NCI-H1417 (cell line): Measurements from ENCODE around the gene DOCK3.
"Not testable (repeated sequence)": the region's sequence is repeated elsewhere in the genome, so short reads cannot be mapped to it uniquely, and the experiment has no call there.

Experiments
- DNase-seq, 3 experiments: peaks; one replicate each; lab custom pipeline; 2025; lab: John Stamatoyannopoulos, UW

Gene DOCK3

DNA sequence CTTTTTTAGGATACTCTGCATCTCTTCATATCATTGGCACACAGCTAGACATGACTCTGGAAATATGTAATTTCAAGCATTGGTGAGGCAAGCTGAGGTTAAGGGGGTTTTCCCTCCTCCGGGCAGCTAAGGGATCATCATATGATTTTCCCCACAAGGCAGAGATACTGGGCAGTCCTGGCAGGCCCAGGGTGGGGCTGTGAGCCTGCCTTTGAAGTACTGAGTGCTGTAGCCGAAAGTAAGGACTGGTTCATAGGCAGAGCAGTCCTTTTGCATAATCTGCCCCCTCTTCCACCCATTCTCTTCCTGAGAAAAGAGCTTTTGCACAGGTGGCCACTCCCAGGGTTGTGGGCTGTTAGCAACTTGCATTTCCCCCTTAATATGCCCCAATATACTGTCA lies 541.6 kb downstream of the DOCK3 start:
- no peak for DNase-seq

GRCh38 chr3:51221959-51222358 lies 547.2 kb downstream of the DOCK3 start:
- DNase-seq: no peak

DNA sequence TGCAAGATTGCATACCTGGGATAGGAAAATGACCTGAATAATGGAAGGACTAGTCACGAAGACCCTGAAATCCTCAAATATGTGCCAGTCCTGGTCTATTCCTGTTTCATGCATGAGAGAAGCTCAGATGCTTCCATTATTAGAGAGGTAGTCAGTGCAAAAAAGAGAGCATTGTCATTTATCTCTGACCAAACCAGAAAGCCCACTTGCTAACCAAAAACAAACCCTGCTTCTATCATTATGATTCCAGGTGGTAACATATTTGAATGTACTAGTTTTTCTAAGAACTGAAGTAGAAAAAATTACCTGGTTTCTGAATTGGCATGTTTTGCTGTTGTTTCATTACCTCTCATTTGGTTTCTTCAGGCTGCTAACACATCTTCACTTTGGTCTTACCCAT lies 549.6 kb downstream of the DOCK3 start:
- no peak for DNase-seq

DNA sequence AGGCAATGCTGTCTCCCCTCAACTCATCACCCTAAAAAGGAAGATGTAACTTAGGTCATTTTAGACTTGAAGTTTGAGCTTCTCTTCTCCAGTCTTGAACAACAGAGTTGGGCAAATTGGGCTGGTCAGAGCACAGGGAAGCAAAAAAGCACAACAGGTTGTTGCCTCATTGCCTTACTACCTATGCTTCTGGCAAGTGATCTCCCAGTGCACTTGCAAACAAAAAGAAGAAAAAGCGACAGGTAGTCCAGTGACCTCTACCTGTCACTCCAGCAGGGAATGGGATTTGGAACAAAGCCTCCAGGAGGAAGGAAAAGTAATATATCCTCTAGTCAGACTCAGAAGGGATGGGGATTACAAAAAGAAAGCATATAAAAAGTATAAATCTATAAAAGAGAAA lies 550.1 kb downstream of the DOCK3 start:
- DNase-seq: no peak

DNA sequence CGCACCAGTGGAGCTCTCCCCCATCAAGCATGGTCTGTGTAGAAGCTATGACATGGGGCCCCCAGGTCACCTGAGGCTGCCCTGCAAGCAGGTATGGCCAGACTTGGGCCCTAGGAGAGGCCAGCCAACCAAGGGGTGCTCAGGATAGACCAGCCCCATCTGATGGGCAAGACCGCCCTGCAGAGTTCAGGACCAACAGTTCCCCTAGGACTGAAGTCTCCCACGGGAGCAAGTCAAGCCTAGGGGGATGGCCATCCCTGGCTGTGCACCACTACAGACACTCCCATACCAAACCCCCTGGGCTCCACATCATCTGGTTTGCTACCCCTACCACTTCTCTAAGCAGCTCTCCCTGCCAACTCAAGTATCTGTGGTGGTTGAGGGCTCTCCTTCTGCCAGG lies 568.2 kb downstream of the DOCK3 start:
- no peak for DNase-seq

GRCh38 chr3:51243924-51244323 lies 569.2 kb downstream of the DOCK3 start:
- DNase-seq: no peak

DNA sequence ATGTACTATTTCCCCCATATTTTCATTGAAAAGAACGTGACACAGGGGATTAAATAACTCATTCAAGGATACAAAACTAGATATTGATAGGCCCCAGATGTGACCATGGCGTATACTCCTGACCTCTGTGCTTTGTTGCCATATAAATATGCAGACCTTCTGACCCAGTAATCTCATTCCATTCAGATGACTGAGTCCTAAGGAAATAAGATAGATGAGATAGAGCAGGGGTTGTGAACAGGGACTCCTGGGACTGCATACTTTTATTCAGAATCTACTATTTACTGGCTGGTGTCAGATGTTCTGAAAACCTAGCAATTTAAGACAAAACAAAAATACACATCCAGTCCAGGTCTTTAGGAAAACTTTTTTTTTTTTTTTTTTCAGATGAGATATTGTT lies 571.1 kb downstream of the DOCK3 start:
- no peak for DNase-seq

- DNase-seq: no peak
Measured at GRCh38 chr3:51257870-51258269, 583.1 kb downstream of the DOCK3 start.

DNA sequence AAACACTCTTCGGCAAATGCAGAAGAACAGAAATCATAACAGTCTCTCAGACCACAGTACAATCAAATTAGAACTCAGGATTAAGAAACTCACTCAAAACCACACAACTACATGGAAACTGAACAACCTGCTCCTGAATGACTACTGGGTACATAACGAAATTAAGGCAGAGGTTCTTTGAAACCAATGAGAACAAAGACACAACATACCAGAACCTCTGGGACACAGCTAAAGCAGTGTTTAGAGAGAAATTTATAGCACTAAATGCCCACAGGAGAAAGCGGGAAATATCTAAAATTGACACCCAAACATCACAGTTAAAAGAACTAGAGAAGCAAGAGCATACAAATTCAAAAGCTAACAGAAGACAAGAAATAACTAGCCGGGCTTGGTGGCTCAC lies 589.4 kb downstream of the DOCK3 start:
- not testable (repeated sequence) for DNase-seq

DNA sequence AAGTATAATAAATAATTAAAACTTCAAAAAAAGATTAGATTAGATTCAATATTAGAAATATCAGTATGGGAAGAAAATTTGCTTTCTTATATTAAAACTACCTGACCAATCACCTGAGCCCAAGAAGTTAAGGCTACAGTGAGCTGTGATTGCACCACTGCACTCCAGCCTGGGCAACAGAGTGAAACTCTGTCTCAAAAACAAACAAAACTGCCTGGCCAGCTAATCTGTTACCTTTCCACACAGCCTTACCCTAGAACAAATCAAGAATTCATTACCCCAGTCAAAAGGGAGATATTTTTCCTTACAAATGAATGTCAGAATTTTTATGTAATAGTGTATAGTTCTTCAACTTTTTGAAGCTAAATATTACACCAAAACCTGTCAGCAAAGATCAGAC lies 593.4 kb downstream of the DOCK3 start:
- DNase-seq: no peak

DNA sequence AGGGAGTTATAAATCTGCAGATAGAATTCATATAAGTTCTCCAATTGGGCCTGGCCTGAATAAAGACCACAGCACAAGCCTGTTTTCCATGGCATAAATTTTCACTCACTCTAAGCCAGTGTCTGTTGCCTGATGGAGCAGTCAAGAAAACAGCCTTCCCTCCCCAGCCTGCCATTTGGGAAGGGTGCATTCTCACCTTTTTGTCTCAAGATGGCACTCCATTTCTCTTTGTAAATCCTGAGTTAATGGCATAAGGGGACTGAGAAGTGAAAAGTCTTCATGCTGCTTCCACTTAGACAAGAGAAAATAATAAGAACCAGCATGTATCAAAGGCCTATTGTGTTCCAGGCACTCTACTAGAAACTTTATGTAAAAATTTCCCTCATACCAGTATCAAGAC lies 594.7 kb downstream of the DOCK3 start:
- DNase-seq: no peak

GRCh38 chr3:51270559-51270958 lies 595.8 kb downstream of the DOCK3 start:
- no peak for DNase-seq

DNA sequence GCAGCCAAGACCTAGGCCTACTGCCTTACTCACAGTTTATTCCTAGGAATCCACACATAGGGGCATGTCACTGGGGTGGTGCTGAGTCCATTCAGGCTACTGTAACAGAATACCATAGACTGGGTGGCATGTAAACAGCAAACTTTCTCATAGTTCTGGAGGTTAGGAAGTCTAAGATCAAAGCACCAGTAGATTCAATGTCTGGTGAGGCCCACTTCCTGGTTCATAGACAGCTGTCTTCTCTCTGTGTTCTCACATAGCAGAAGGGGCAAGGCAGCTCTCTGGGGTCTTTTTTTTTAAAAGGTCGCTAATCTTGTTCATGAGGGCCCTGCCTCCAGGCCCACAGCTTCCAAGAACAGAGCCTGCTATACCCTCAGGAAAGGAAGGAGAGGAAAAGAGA lies 596.4 kb downstream of the DOCK3 start:
- DNase-seq: no peak

DNA sequence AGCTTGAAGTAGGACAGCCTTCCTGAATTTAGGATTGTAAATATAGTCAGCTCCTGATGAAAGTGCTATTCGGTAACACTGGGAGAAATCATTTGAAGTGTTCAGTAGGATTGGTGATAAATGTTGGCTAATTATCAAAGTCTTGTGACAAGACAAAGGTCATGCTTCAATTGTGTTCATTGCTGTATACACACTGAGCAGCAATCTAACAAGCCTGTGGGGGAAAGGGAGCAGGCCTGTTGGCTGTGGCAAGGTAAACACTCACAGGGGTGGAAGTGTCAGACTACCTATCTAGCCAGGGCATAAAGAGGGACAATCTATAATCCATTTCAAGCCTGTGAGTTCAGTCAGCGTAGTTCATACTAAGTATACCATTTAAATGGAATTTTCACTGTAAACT lies 599.3 kb downstream of the DOCK3 start:
- DNase-seq: no peak

DNA sequence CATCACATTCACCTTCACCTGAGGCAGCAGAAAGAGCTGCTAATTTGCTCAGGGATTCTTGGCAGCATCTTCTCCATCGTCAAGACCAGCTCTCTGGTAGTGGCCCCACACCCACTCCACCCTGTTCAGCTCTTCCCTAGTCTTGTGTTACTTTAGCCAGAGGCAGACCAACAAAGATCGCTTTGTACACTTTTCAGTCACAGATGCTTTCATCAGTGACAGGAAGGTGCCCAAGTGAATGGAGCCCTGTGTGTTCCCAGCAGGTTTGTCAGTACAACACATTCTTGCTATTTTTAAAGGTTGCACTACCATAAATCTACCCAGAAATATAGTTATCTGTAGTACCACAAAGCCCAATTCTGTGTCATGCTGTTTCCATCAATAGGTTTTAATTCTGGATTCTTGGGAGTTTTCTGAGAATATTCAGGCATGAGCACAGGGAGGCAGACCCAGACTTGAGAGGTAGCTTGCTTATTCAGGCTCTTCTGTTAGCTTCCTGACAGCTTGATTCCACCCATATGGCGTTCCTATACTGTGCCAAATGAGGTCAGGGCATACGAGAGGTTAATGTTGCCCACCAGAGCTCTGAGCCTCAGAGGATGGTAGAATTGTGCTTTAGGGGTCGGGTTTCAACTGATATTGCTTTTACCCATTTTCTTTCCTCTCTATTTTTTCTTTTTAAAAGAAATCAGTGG lies 600.5 kb downstream of the DOCK3 start:
- DNase-seq: no peak

DNA sequence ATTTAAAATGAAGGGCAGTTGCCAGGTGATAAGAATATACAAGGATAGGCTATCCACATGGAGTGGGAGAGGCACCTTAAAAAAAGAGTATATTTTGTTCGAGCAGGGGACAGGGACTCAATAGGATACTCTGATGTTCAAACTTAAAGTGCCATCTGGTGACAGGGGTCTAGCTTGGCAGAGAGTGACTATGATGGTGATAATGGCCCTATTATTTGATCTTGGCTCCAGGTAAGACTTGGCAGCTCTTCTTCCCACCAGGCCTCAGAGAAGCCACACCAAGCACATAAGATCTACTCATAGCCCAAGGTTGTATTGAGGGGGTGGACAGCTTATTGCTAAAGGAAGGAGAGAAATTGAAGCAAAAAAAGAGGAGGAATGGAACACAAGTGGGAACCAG lies 601.3 kb downstream of the DOCK3 start:
- DNase-seq: no peak

DNA sequence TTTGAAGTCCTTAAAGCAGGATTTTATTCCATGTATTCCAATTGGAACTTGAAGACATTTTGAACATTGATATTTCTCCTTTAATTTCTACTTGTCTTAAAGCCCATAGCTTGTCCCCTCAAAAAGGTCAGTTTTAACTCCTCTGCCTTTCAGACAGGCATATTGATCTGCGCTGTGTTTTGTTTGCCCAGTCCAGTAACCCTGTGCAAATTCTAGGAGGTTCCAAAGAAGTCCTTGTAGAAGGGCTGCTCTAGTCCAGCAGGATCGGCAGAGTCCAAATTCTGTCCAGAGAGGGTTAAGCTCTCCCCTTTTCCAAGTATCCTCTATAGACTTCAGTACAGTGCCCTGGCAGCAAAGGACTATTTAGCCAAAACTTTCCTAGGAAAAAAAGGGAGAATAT lies 604.7 kb downstream of the DOCK3 start:
- no peak for DNase-seq

DNA sequence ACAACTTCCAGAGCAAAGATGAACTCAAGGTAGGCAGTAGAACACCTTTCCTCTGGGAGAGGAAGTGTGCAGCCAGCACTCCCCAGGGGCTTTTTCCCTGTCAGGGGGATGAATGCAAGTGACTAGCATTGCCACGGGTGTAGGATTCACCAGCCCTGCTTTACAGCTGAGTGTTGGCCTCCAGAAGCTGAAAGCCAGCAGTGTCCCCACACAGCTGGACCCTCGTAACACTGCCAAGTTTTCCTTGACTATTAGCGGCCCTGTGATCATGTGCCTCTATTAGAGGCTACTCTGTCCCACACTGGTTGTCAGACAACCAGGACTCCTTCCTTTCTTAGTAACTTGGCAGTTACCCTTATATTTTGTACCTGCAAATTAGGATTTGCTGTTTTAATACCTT lies 605.4 kb downstream of the DOCK3 start:
- DNase-seq: no peak

- DNase-seq: no peak
Measured at GRCh38 chr3:51282931-51283330, 608.2 kb downstream of the DOCK3 start.

- DNase-seq: no peak
Measured at GRCh38 chr3:51283421-51283820, 608.7 kb downstream of the DOCK3 start.

DNA sequence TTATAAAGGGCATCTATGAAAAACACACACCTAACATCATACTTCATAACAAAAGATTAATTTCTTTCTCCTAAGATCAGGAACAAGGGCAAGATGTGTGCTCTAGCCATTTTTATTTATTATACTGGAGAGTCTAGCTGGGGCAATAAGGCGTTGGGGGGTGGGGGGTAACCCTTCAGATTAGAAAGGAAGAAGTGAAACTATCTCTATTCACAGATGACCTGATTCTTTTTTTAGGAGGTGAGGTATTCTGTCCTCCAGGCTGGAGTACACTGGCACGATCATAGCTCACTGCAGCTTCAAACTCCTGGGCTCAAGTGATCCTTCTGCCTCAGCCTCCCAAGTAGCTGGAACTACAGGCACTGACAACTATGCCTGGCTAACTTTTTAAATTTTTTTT lies 620.9 kb downstream of the DOCK3 start:
- no peak for DNase-seq

GRCh38 chr3:51297333-51297732 lies 622.6 kb downstream of the DOCK3 start:
- DNase-seq: no peak

- DNase-seq: peak in 1 of 3 experiments; percentile 1
Measured at GRCh38 chr3:51304230-51304629, 629.5 kb downstream of the DOCK3 start.

- DNase-seq: no peak
Measured at GRCh38 chr3:51306093-51306492, 631.4 kb downstream of the DOCK3 start.

- DNase-seq: no peak
Measured at GRCh38 chr3:51307458-51307857, 632.7 kb downstream of the DOCK3 start.
